B cell (primary cell): ENCODE data around the gene SAMD3. TPM values are rescaled to one million over a fixed set of nuclear protein-coding genes. Genes with fewer than 3 reads are reported as not detected.
"Not testable (repeated sequence)": the region's sequence is repeated elsewhere in the genome, so short reads cannot be mapped to it uniquely, and the experiment has no call there.

Source experiments
- ATAC-seq: fragments of 200-7000 bp; cut with Tn5 transposase; one replicate; pipeline ENCODE4 v1.10.0; 2021; ENCODE audit warnings: low read depth, mild to moderate bottlenecking, moderate number of reproducible peaks, moderate library complexity
- CTCF ChIA-PET: fragments of 350-600 bp; sonication (Branson Sonifier 250); formaldehyde crosslinking; loops from one replicate; lab custom pipeline; 2021; ENCODE audit warnings: antibody characterized with exemption, inconsistent platforms; lab: Charles Lee
- POLR2A ChIA-PET: fragments of 350-600 bp; sonication (Branson Sonifier 250); formaldehyde crosslinking; loops from one replicate; lab custom pipeline; 2021; ENCODE audit warnings: antibody characterized with exemption; lab: Charles Lee
- DNase-seq: peaks from one replicate; pipeline ENCODE4 v3.0.0; 2013
- H2AFZ ChIP-seq: 2 replicates; pipeline ENCODE4 v1.6.1; 2012; ENCODE audit warnings: mild to moderate bottlenecking, low read depth, low read length; ENCODE audit not compliant: insufficient read depth, poor library complexity, severe bottlenecking
- H3K27ac ChIP-seq, 2 donors: 1 replicate in 1 of 2; 2 replicates in 1 of 2; pipeline ENCODE4 v1.5.1; 2012 to 2013; ENCODE audit warnings: low read length in 2 of 2, mild to moderate bottlenecking in 2 of 2, moderate library complexity in 1 of 2
- H3K27me3 ChIP-seq, 4 experiments: fragments of 200-600 bp in 1 of 4; sonication (generic) in 1 of 4; replicated peaks in 1 of 4; 1 replicate in 2 of 4; 2 replicates in 2 of 4; pipeline versions ENCODE4 v1.6.1 to v1.7.0; 2013 to 2016; ENCODE audit warnings: low read length in 3 of 4, mild to moderate bottlenecking in 2 of 4, mixed read lengths in 1 of 4, moderate library complexity in 1 of 4; ENCODE audit not compliant: insufficient read depth in 4 of 4, control insufficient read depth in 3 of 4; ENCODE audit errors: control extremely low read depth in 1 of 4
- H3K36me3 ChIP-seq, 2 experiments: replicated peaks in 1 of 2; 1 replicate in 1 of 2; 2 replicates in 1 of 2; pipeline versions ENCODE4 v1.6.1 to v1.7.1; 2013; ENCODE audit warnings: low read length in 1 of 2; ENCODE audit not compliant: insufficient read depth in 2 of 2, control insufficient read depth in 1 of 2; ENCODE audit errors: control extremely low read depth in 1 of 2, extremely low read depth in 1 of 2
- H3K4me1 ChIP-seq, 2 donors: fragments of 200-600 bp in 1 of 2; sonication (generic) in 1 of 2; 1 replicate in 1 of 2; 2 replicates in 1 of 2; pipeline versions ENCODE4 v1.5.1 to v1.6.1; 2013 to 2017; ENCODE audit warnings: low read length in 2 of 2; ENCODE audit not compliant: control insufficient read depth in 2 of 2, insufficient read depth in 2 of 2
- H3K4me2 ChIP-seq: replicated peaks from 2 replicates; pipeline ENCODE3; 2012; ENCODE audit warnings: mild to moderate bottlenecking, low read depth, low read length; ENCODE audit not compliant: poor library complexity, severe bottlenecking
- H3K4me3 ChIP-seq, 5 experiments: fragments of 200-600 bp in 1 of 5; sonication (generic) in 1 of 5; 1 replicate in 3 of 5; 2 replicates in 2 of 5; pipeline versions ENCODE4 v1.5.1 to v1.7.0; 2011 to 2016; ENCODE audit warnings: low read length in 4 of 5, mild to moderate bottlenecking in 4 of 5, low read depth in 2 of 5, control low read depth in 1 of 5, moderate library complexity in 1 of 5; ENCODE audit not compliant: insufficient read depth in 1 of 5; ENCODE audit errors: control extremely low read depth in 1 of 5, extremely low read depth in 1 of 5
- H3K79me2 ChIP-seq: fragments of 200-600 bp; sonication (generic); one replicate; pipeline ENCODE4 v1.6.0; 2016; ENCODE audit warnings: low read length; ENCODE audit not compliant: control insufficient read depth, insufficient read depth
- H3K9ac ChIP-seq: fragments of 200-600 bp; sonication (generic); 2 replicates; pipeline ENCODE4 v1.6.1; 2017; ENCODE audit warnings: mild to moderate bottlenecking, low read length, moderate library complexity
- H3K9me3 ChIP-seq, 3 donors: one replicate each; pipeline versions ENCODE4 v1.6.1 to v1.7.1; 2013; ENCODE audit warnings: low read length in 2 of 3; ENCODE audit not compliant: control insufficient read depth in 2 of 3, insufficient read depth in 1 of 3; ENCODE audit errors: control extremely low read depth in 1 of 3
- H4K20me1 ChIP-seq: 2 replicates; pipeline ENCODE4 v1.6.0; 2012; ENCODE audit warnings: mild to moderate bottlenecking, low read length; ENCODE audit not compliant: insufficient read depth, control insufficient read depth, poor library complexity, severe bottlenecking
- H3K27ac Mint-ChIP-seq: one replicate; pipeline ENCODE4 v1.8.0; 2021; ENCODE audit warnings: mixed read lengths
- H3K27me3 Mint-ChIP-seq: one replicate; pipeline ENCODE4 v1.8.0; 2021; ENCODE audit warnings: mixed read lengths
- H3K4me1 Mint-ChIP-seq: one replicate; pipeline ENCODE4 v1.8.0; 2021; ENCODE audit warnings: mixed read lengths
- H3K4me3 Mint-ChIP-seq: one replicate; pipeline ENCODE4 v1.8.0; 2021; ENCODE audit warnings: mixed read lengths
- H3K9me3 Mint-ChIP-seq: one replicate; pipeline ENCODE4 v1.8.0; 2022; ENCODE audit warnings: mixed read lengths; ENCODE audit not compliant: insufficient read depth
- CTCF ChIP-seq: fragments of 200-600 bp; IDR thresholded peaks from one replicate; pipeline ENCODE4 v1.8.0; 2022; ENCODE audit warnings: antibody characterized with exemption, mild to moderate bottlenecking
- EZH2 ChIP-seq: IDR thresholded peaks from 2 replicates; pipeline ENCODE4 v1.6.1; 2012; ENCODE audit warnings: borderline replicate concordance, low read depth, mild to moderate bottlenecking, moderate library complexity, low read length; ENCODE audit not compliant: insufficient read depth, poor library complexity, severe bottlenecking
- WGBS: methylation state at CpG from one replicate; pipeline ENCODE4 v1.1.5; 2013; ENCODE audit warnings: missing lambda C conversion rate; ENCODE audit not compliant: insufficient coverage; 5-methylcytosine and 5-hydroxymethylcytosine counted together
- intact Hi-C: fragments of 100-400 bp; cut with micrococcal nuclease; formaldehyde crosslinking; loops from one replicate; pipeline ENCODE4 v1.10.0; 2022
- polyA plus RNA-seq: library from polyadenylated mRNA; depleted of rRNA; stranded (reverse); fragments of >200 nt; gene quantifications from 2 replicates; pipeline ENCODE4 v1.2.3, GENCODE V29; 2012
- total RNA-seq, 2 donors: library from RNA; stranded (reverse); fragments of 120-200 nt in 1 of 2; gene quantifications; 1 replicate in 1 of 2; 2 replicates in 1 of 2; pipeline versions ENCODE4 v1.2.3 to v1.2.4, GENCODE V29; 2013 to 2022

The SAMD3 gene
- total and polyA plus RNA-seq, 2 donors (not counting 1 experiment from before 2014, with no cell fraction given): 0.57 to 3.8 TPM

GRCh38 chr6:130200020-130200419 lies 22.7 kb downstream of the SAMD3 start:
- H3K4me3 Mint-ChIP-seq: no peak overlapping the region
- intact Hi-C loops: no loop called here

GRCh38 chr6:130198483-130199035 lies 24.2 kb downstream of the SAMD3 start:
- DNase-seq (no peak), ATAC-seq (no peak)
- Mint-ChIP-seq H3K27me3 (no peaks in the 10 kb centered on the region), H3K27ac (no peak overlapping the region), H3K4me3 (no peak overlapping the region), H3K4me1 (peaks cover 7% of the 10 kb centered on the region), H3K9me3 (peaks cover 6% of the 10 kb centered on the region)
- H3K9me3 ChIP-seq: no peaks in the 10 kb centered on the region
- H3K27ac ChIP-seq: no peak overlapping the region
- no peak overlapping the region for H2AFZ ChIP-seq
- H3K4me3 ChIP-seq: no peak overlapping the region
- TF ChIP-seq CTCF (no peak), EZH2 (no peak)
- intact Hi-C loops: no loop called here
- no peaks in the 10 kb centered on the region for H3K27me3 ChIP-seq
- no peaks in the 10 kb centered on the region for H3K79me2 ChIP-seq
- H3K4me2 ChIP-seq: no peak overlapping the region
- POLR2A ChIA-PET: no interaction called here
- H3K36me3 ChIP-seq: no peaks in the 10 kb centered on the region
- WGBS: 100% methylated on average over 1 of the region's 2 CpGs
- H3K9ac ChIP-seq: no peak overlapping the region
- CTCF ChIA-PET: no interaction called here
- H3K4me1 ChIP-seq: peaks cover 0 to 9% of the 10 kb centered on the region in 2 donors
- H4K20me1 ChIP-seq: no peaks in the 10 kb centered on the region

More at GRCh38 chr6:130200020-130200419, 22.7 kb downstream of the SAMD3 start:
- ChIA-PET POLR2A (no interaction called here), CTCF (no interaction called here)
- 100% methylated on average over 2 of the region's 7 CpGs for WGBS
- H3K4me1 ChIP-seq: peaks cover 0 to 12% of the 10 kb centered on the region in 2 donors
- Mint-ChIP-seq H3K4me1 (peaks cover 13% of the 10 kb centered on the region), H3K9me3 (peaks cover 6% of the 10 kb centered on the region), H3K27ac (no peak overlapping the region), H3K27me3 (no peaks in the 10 kb centered on the region)
- H4K20me1 ChIP-seq: no peaks in the 10 kb centered on the region
- no peak for TF ChIP-seq EZH2
- no peak for TF ChIP-seq CTCF
- no peak overlapping the region for H3K4me2 ChIP-seq
- no peaks in the 10 kb centered on the region for H3K27me3 ChIP-seq
- H3K4me3 ChIP-seq: no peak overlapping the region
- no peak overlapping the region for H3K9ac ChIP-seq
- H3K79me2 ChIP-seq: no peaks in the 10 kb centered on the region
- ATAC-seq (no peak), DNase-seq (no peak)
- H3K9me3 ChIP-seq: no peaks in the 10 kb centered on the region
- H3K27ac ChIP-seq: no peak overlapping the region
- no peak overlapping the region for H2AFZ ChIP-seq
- no peaks in the 10 kb centered on the region for H3K36me3 ChIP-seq

DNA sequence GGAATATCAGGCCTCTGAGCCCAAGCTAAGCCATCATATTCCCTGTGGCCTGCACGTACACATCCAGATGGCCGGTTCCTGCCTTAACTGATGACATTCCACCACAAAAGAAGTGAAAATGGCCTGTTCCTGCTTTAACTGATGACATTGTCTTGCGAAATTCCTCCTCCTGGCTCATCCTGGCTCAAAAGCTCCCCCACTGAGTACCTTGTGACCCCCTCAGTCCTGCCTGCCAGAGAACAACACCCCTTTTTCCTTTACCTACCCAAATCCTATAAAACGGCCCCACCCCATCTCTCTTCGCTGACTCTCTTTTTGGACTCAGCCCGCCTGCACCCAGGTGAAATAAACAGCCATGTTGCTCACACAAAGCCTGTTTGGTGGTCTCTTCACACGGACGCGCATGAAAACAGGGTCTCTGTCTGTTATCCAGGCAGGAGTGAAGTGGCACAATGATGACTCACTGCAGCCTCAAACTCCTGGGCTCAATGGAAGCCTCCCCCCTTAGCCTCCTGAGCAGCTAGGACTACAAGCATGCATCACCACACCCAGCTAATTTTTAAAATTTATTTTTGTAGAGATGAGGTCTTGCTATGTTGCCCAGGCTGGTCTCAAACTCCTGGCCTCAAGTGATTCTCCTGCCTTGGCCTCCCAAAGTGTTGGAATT lies 24.8 kb downstream of the SAMD3 start:
- H3K4me2 ChIP-seq, H2AFZ ChIP-seq, H3K4me3 ChIP-seq, DNase-seq, H3K4me1 Mint-ChIP-seq, CTCF ChIA-PET, H3K36me3 ChIP-seq, H3K27me3 Mint-ChIP-seq, H3K9me3 ChIP-seq, H3K27me3 ChIP-seq, H3K27ac ChIP-seq, H3K4me3 Mint-ChIP-seq, H3K79me2 ChIP-seq, H3K4me1 ChIP-seq, H4K20me1 ChIP-seq, ATAC-seq, H3K9me3 Mint-ChIP-seq, H3K27ac Mint-ChIP-seq, H3K9ac ChIP-seq, intact Hi-C loops, POLR2A ChIA-PET: not testable (repeated sequence)
- WGBS: over 99% methylated on average over 9 of the region's 9 CpGs
